22Rv1 (cell line): ENCODE data around the gene WTAP.

Experiments
- CTCF ChIP-seq: fragments of 450-650 bp; IDR thresholded peaks from 2 replicates; pipeline ENCODE4 v1.5.1; 2017; ENCODE audit warnings: mild to moderate bottlenecking
- ZFX ChIP-seq: fragments of 450-650 bp; IDR thresholded peaks from 2 replicates; pipeline ENCODE4 v1.6.1; 2017; ENCODE audit warnings: antibody characterized with exemption, borderline replicate concordance

- TF ChIP-seq CTCF (no peak), ZFX (no peak)
Measured at GRCh38 chr6:159778131-159778530, 50.8 kb downstream of the WTAP start.
